ENCODE measurements around the gene CTTN. TPM values are rescaled to one million over a fixed set of nuclear protein-coding genes. Genes with fewer than 3 reads are reported as not detected.

CTTN gene
- total RNA-seq, 1 donor, result 349 TPM

GRCh38 chr11:70432580-70432979, 34.3 kb downstream of the CTTN start:
- no peak for TF ChIP-seq CTCF (IDR thresholded peaks at IDR 0.05; ENCODE audit: insufficient read depth, low read length)
- no peak for DNase-seq (ENCODE audit: low read depth)
- no peak overlapping the region for H3K4me3 ChIP-seq (ENCODE audit: low read depth, low read length)

- no peak for TF ChIP-seq CTCF (IDR thresholded peaks at IDR 0.05; ENCODE audit: insufficient read depth, low read length)
- DNase-seq (ENCODE audit: low read depth), result no peak
- H3K4me3 ChIP-seq (ENCODE audit: low read depth, low read length), result no peak overlapping the region
These were observed 34.7 kb downstream of the CTTN start for GRCh38 chr11:70433038-70433437.

GRCh38 chr11:70433526-70433925, 35.2 kb downstream of the CTTN start:
- TF ChIP-seq CTCF (IDR thresholded peaks at IDR 0.05; ENCODE audit: insufficient read depth, low read length), result no peak
- DNase-seq (ENCODE audit: low read depth), result no peak
- no peak overlapping the region for H3K4me3 ChIP-seq (ENCODE audit: low read depth, low read length)

GRCh38 chr11:70433966-70434812, 35.9 kb downstream of the CTTN start:
- H3K4me3 ChIP-seq (ENCODE audit: low read depth, low read length), result no peak overlapping the region
- no peak for DNase-seq (ENCODE audit: low read depth)
- TF ChIP-seq CTCF (IDR thresholded peaks at IDR 0.05; ENCODE audit: insufficient read depth, low read length), result no peak

- no peak overlapping the region for H3K4me3 ChIP-seq (ENCODE audit: low read depth, low read length)
- TF ChIP-seq CTCF (IDR thresholded peaks at IDR 0.05; ENCODE audit: insufficient read depth, low read length), result no peak
- no peak for DNase-seq (ENCODE audit: low read depth)
These were observed 36.5 kb downstream of the CTTN start for GRCh38 chr11:70434813-70435278.

GRCh38 chr11:70435361-70435760, 37.0 kb downstream of the CTTN start:
- H3K4me3 ChIP-seq (ENCODE audit: low read depth, low read length), result no peak overlapping the region
- TF ChIP-seq CTCF (IDR thresholded peaks at IDR 0.05; ENCODE audit: insufficient read depth, low read length), result no peak
- DNase-seq (ENCODE audit: low read depth), result no peak
